Prostate gland (tissue), 2 donors: ENCODE data around the gene C3.

ENCODE experiments used
- CTCF ChIP-seq, 4 experiments: fragments of 200-600 bp in 2 of 4; fragments of 450-650 bp in 2 of 4; sonication (generic) in 2 of 4; IDR thresholded peaks; 1 replicate in 3 of 4; 2 replicates in 1 of 4; pipeline ENCODE4 v1.5.1; 2016 to 2019; ENCODE audit warnings: antibody characterized with exemption in 4 of 4, mild to moderate bottlenecking in 2 of 4, moderate library complexity in 2 of 4
- POLR2AphosphoS5 ChIP-seq: sonication (generic); formaldehyde crosslinking; IDR thresholded peaks from one replicate; pipeline ENCODE4 v1.6.1; 2017; ENCODE audit warnings: antibody characterized with exemption

- TF ChIP-seq POLR2AphosphoS5 (peak; percentile 85), CTCF (IDR thresholded peaks at IDR 0.05) (peak in 1 of 4 experiments; percentile 3)
Observed at GRCh38 chr19:6744381-6745301, 24.2 kb upstream of the C3 start.
